Endometrial microvascular endothelial cells (primary cell): ENCODE measurements around the gene CTXN1. TPM values are rescaled to one million over a fixed set of nuclear protein-coding genes. Genes with fewer than 3 reads are reported as not detected.
"Not testable (repeated sequence)": the region's sequence is repeated elsewhere in the genome, so short reads cannot be mapped to it uniquely, and the experiment has no call there.

Experiments
- in situ Hi-C: cut with HindIII; loops from 2 replicates; pipeline ENCODE4 v1.10.0; 2017; ENCODE audit warnings: low sequenced_read_pairs, low pct_unique_long_range_greater_than_20kb; ENCODE audit errors: inconsistent ontology term
- total RNA-seq: library from RNA; depleted of rRNA; stranded (reverse); fragments of >200 nt; gene quantifications from one replicate; pipeline ENCODE4 v1.2.3, GENCODE V29; 2015; ENCODE audit errors: inconsistent ontology term

The CTXN1 gene
- total RNA-seq, 1 donor from 2014 or later = 2.2 TPM

- in situ Hi-C loops = no loop called here
These were observed 2.4 kb upstream of the CTXN1 start for GRCh38 chr19:7928334-7928706.

- in situ Hi-C loops = no loop called here
These were observed 1.8 kb upstream of the CTXN1 start for GRCh38 chr19:7927605-7928333.

GRCh38 chr19:7926727-7927604, 1.0 kb upstream of the CTXN1 start:
- in situ Hi-C loops = no loop called here

- in situ Hi-C loops = no loop called here
These were observed 624 bp downstream of the CTXN1 start for GRCh38 chr19:7925171-7925851.

GRCh38 chr19:7924651-7925170, 1.2 kb downstream of the CTXN1 start:
- in situ Hi-C loops = no loop called here

GRCh38 chr19:7924241-7924640, 1.7 kb downstream of the CTXN1 start:
- in situ Hi-C loops = no loop called here

- in situ Hi-C loops = no loop called here
These were observed 2.4 kb downstream of the CTXN1 start for GRCh38 chr19:7923295-7924191.

GRCh38 chr19:7922836-7923195, 3.1 kb downstream of the CTXN1 start:
- in situ Hi-C loops = no loop called here

- in situ Hi-C loops = no loop called here
These were observed 3.7 kb downstream of the CTXN1 start for GRCh38 chr19:7921967-7922835.

- in situ Hi-C loops = no loop called here
These were observed 4.5 kb downstream of the CTXN1 start for GRCh38 chr19:7921302-7921966.

GRCh38 chr19:7920519-7921301, 5.2 kb downstream of the CTXN1 start:
- in situ Hi-C loops = no loop called here

- in situ Hi-C loops = no loop called here
These were observed 6.1 kb downstream of the CTXN1 start, which contains the start of gene SNAPC2 for GRCh38 chr19:7919610-7920518. TSS of gene SNAPC2 (plus strand) at chr19:7920338. CDS start at chr19:7920367, 29 bp downstream.

GRCh38 chr19:7918615-7919421, 7.1 kb downstream of the CTXN1 start:
- in situ Hi-C loops = no loop called here

- in situ Hi-C loops = not testable (repeated sequence)
These were observed 7.8 kb downstream of the CTXN1 start for GRCh38 chr19:7918062-7918614.
